ENCODE data around the gene NHEJ1.

GRCh38 chr2:219159771-219160185 lies 837 bp downstream of the NHEJ1 start:
- TF ChIP-seq EZH2phosphoT487 (conservative IDR thresholded peaks at IDR 0.05; ENCODE audit: low read length): no peak
- TF ChIP-seq, protein P1, sequence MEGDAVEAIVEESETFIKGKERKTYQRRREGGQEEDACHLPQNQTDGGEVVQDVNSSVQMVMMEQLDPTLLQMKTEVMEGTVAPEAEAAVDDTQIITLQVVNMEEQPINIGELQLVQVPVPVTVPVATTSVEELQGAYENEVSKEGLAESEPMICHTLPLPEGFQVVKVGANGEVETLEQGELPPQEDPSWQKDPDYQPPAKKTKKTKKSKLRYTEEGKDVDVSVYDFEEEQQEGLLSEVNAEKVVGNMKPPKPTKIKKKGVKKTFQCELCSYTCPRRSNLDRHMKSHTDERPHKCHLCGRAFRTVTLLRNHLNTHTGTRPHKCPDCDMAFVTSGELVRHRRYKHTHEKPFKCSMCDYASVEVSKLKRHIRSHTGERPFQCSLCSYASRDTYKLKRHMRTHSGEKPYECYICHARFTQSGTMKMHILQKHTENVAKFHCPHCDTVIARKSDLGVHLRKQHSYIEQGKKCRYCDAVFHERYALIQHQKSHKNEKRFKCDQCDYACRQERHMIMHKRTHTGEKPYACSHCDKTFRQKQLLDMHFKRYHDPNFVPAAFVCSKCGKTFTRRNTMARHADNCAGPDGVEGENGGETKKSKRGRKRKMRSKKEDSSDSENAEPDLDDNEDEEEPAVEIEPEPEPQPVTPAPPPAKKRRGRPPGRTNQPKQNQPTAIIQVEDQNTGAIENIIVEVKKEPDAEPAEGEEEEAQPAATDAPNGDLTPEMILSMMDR (IDR thresholded peaks at IDR 0.05; ENCODE audit: insufficient read depth, low read length, poor library complexity, severe bottlenecking): no peak
